ENCODE data around the gene PSMC3IP.

DNA sequence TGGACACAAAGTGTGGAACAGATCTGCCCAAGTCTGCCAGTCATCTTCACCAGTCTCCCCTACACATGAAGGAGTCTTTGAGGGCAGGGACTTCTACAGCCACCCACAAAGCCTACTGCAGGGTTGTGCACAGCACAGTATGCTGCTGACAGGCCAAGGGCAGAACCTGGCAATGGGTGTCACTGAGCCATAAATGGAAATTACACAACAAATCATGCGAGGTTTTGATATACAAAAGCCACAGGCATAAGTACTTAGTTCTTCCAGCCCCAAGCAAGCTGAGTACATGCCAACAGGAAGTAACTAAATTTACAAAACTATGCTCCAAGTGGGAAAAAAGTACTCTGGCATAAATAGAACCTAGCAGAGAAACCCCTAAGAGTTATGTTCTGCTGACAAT is 7.8 kb upstream of the PSMC3IP start:
- no peak for TF ChIP-seq POLR2A (IDR thresholded peaks at IDR 0.05)
- TF ChIP-seq, protein P1, sequence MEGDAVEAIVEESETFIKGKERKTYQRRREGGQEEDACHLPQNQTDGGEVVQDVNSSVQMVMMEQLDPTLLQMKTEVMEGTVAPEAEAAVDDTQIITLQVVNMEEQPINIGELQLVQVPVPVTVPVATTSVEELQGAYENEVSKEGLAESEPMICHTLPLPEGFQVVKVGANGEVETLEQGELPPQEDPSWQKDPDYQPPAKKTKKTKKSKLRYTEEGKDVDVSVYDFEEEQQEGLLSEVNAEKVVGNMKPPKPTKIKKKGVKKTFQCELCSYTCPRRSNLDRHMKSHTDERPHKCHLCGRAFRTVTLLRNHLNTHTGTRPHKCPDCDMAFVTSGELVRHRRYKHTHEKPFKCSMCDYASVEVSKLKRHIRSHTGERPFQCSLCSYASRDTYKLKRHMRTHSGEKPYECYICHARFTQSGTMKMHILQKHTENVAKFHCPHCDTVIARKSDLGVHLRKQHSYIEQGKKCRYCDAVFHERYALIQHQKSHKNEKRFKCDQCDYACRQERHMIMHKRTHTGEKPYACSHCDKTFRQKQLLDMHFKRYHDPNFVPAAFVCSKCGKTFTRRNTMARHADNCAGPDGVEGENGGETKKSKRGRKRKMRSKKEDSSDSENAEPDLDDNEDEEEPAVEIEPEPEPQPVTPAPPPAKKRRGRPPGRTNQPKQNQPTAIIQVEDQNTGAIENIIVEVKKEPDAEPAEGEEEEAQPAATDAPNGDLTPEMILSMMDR (IDR thresholded peaks at IDR 0.05): no peak

Measured in adrenal gland (tissue), 5 donors.